SIG-M5 treated with dmso at 0.1 percent for 504 hours (cell line): Measurements from ENCODE around the gene MYRF.
A peak's percentile ranks its signal among the peaks of the same experiment; 100 is the strongest.

Experiments used
- DNase-seq: peaks from one replicate; lab custom pipeline; 2025; ENCODE audit not compliant: unreplicated experiment; lab: John Stamatoyannopoulos, UW

Gene MYRF

DNA sequence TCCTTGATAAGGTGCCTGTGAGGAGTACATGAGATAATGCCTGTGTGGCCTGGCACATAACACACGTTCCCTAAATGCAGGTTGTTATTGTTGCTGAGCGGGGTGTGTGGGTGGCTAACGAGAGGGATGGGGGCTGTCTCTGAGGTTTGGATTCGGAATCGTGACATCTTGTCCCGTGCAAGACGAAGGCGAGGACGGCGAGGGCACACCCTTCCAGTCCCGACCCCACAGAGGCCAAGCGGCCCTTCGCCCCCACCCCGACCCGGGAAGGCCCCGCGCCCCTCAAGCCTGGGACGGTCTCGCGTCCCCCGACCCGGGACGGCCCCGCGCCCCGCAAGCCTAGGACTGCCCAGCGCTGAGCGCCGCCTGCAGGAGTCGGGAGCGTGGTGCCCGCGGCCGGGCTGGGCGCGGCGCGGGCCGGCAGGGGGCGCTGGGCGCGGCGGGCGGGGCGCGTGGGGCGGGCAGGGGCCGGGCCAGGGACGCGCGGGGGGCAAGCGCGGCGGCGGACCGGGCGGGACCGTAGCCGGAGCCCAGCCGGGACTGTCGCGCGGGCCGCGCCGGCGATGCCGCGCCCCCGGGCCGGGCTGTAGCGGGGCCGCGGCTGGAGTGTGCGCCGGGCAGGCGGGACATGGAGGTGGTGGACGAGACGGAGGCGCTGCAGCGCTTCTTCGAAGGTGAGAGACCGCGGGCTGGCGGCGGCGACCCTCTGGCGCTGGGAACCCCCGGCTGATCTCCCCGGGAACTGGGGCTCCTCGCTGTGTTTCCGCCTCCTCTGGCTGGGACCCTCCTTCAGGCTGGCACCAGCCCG, at the start of gene MYRF:
Gene MYRF (plus strand): TSS at position 520 of the 808 bp plus-strand sequence. CDS start 109 bp downstream, at position 629.
- no peak for DNase-seq

DNA sequence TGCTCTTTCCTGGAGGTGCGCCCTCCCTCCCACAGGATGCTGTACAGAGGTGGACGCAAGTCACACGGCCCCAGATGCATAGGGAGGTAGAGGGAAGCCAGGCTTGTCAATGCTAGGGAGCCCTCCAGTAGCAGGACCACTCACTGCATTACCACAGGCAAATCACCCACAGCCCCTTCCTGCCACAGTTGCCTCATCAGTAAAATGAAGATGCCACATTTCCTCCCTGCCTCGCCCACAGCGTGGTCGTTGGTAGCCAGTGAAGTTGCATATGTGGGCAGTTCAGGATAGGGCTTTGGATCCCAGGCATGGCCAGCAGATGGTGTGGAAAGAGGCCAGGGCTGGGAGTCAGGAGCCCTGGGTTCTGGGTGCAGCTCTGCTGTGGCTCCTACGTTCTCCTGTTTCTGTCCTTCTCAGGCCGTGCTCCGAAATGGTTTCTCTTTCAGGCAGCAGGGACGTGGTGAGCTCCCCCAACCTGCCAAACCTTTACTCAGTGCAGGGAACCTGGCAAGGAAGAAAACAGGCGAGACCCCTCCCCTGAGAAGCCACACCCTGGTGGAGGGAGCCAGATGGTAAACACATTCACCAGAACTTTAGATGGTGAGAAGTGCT, 49.6 kb upstream of the MYRF start:
- DNase-seq: peak; percentile 30

DNA sequence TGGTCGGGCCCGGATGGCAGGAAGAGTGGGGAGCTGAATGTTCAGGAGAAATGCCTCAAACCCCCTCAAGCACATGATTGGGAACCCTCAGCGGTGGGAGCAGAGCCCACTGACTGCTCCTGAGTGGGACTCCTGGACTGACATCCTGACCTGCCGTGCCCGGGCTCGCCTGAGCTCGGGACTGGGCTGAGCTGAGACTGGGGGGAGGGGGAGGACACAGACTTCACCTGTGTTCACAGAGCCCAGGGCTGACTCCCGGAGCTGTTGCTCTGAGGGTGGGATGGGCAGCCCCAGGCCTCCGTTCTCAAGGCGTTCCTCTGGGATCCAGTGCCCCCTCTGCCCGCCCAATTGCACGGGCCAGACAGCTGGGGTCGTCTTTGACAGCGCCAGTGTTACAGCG, 47.6 kb upstream of the MYRF start:
- DNase-seq: no peak

DNA sequence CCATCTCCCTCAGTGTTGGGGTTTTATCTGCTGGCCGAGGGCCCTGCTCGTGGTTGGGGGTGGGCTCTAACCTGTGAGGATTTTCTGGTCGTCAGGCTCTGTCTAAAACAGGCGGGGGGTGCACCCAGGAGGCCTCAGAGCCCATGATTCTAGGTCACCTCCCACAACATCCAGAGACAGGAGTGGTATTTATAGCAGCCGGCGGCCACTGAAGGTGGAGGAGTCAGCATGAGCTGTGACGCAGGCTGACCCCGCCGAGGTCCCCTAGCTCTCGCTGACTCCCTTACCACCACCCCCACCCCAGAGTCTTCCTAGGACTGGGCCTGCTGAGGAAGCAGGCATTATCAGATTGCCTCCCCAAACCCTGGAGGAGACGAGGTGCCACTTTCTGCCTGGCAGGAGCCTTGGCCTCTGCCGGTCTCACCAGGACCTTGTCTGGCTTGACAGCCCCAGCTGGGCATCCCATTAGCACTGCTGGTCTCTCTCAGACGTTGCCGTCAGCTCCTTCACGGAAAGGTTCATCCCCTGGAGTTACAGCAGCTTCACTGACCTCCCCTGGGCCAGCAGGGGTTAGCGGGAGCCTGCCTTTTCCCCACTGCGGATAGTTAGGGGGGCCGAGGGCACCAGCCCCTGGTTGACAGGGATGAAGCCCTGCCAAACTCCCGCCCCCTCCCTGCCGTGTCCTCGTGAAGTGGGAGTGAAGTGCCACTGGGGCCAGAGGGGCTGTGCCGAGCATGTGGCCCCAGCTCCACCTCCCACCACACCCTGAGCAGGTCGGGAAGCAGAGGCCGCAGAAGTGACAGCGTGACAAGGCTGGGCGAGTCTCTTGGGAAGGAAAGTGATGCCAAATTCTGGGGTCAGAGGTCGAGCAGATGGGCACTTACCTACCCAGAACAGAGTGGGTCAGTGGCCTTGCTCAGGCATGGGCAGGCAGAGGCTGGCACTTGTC, 45.7 kb upstream of the MYRF start:
- no peak for DNase-seq

DNA sequence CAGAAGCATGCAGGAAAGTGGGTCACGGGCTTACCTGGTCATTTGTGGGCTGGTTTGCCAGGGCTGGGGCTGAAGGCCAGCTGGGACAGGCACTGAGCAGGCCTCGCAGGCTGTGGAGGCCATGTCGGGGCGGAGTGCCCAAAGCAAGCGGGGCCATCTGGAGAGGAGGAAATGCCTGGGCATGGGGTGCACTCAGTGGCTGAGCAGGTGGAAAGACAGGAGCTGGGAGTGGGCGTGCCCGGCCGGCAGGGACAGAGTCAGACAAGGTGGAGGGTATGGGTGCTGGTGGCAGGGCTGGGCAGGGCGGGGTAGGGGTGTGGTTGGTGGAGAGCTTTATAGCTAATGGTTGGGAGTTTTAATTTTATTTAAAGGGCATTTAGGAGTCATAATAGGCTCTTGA, 44.9 kb upstream of the MYRF start:
- DNase-seq: no peak

DNA sequence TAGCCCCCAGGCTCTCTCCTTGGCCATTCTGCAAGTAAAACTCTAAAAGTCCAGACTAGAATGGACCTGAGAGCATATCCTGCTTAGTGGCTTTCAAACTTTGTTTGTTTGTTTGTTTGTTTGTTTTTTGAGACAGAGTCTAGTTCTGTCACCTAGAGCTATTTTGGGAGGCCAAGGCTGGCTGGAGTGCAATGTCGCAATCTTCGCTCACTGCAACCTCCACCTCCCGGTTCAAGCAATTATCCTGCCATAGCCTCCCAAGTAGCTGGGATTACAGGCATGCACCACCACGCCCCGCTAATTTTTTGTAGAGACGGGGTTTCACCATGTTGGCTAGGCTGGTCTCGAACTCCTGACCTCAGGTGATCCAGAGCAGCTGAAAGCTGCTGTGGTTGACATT, 43.3 kb upstream of the MYRF start:
- DNase-seq: no peak

DNA sequence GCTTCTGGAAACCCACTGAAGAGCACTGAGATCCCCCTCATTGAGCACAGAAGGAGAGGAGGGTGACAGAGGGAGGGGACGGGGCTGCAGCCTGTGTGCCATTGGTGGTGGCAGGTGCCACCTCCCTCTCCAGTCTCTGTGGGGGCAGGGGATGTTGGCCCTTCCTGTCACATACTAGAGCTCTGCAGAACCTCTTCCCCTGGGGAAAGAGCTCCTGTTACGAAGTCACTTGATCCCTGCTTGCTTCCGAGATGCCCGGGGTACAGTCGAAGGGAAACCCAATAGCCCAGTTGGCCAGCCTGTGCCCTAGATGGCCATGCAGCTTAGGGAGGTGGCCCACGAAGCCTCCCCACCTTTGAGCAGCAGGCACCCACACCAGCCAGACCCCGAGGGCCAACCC, 42.9 kb upstream of the MYRF start:
- no peak for DNase-seq

DNA sequence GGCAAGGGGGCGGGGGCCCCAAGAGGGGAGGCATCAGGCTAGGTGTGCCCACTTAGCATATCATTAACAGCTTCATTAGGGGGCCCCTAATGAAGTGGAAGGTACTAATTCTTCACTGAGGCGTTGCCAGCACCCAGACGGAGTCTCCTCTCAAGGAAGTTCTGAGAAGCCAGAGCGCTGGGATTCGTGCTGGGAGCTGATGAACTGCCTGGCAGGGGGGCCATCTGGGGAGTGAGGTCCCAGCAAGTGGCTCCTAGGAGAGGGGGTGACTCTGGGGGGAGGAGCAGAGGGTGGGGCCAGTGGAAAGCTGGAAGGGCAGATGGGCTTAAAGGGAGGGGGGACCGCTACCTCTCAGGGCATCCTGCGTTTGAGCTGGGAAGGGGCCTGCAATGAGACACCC, 42.4 kb upstream of the MYRF start:
- no peak for DNase-seq

DNA sequence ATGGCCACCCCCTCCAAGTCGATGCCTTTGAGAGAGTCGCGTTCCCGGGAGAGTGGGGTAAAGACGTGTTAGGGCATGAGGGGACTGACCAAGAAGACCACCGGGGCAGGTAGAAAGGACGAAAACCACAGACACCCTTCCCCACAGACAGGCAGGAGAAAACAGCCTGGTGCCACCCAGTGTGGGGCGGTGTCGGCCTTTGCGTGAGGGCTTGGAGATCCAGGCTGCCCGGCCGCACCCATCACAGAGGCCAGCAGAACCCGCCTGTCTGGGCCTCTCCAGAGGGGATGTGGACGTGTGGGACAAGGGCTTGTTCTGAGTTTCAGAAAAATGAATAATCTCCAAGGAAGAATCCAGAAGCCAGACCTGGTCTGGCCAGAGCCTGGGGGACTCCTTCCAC, 41.4 kb upstream of the MYRF start:
- no peak for DNase-seq

DNA sequence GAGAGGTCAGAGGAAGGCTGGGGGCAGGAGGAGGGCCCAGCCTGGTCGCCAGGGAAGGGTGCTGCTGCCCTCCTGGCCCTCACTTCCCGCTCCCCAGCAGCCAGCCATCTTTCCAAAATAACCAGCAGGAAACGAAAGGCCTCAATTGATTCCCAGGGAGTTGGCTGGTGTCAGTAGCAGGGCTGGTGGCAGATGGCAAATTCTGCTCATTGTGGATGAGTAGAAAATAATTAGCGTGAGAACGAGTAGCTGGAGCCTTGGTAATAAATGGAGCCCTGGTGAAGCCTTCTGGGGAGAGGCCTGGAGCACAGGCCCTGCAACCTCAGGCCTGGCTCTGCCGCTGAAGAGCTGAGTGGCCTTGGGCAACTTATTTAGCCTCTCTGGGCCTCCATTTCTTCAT, 40.9 kb upstream of the MYRF start:
- DNase-seq: no peak

DNA sequence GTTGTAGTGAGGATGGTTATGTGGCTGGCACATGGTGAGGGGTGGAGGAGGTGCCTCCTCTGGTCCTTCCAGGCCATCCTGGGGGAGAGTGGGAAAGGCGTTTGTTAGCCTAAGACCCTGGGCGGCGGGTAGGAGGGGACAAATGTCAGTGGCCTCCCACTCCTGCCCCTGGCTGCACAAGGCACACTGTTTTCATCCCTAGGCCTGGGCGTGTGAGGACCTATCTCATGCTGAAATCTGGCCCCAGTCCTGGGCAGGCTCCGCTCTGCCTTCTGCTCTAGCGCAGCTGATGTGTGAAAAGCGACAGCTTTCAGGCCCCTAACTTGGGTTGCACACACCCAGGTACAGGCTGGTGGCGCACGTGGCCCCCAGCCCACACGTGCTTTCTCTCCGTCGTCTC, 40.1 kb upstream of the MYRF start:
- DNase-seq: no peak

DNA sequence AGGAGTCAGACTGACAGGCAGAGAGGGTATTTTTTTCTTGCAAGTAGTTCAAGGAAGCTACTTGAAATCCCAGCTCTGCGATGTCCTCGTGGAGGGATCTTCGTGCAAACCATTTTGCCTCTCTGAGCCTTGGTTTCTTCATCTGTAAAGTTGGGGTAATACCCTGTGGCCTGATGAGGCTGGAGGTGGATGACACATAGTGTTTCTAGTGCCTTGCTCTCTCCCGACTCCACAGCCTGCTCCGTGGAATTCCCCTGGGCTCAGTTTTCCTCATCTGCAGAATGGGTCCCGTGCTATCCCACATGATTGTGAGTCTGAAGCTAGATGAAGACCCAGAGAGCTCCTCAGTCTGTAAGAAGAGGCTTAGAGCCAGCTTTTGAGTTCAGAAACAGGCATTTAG, 39.6 kb upstream of the MYRF start:
- no peak for DNase-seq

DNA sequence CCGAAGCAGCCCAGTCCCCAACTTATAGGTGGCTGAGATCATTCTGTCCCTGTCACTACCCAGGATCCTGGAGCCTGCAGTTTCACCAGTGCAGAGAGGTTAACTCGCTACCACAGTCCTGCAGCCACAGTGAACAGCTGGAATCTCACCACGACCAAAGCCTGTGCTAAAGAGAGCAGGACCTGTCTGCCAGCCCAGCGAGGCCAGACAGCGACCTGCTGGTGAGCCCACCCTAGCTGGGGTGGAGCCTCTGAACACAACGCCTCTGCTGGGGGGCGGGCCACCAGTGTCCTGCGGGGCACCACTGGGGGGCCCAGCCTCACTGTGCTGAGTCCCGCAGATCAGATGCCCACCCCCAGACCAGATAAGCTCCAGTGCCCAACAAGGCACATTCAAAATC, 39.0 kb upstream of the MYRF start:
- DNase-seq: no peak

DNA sequence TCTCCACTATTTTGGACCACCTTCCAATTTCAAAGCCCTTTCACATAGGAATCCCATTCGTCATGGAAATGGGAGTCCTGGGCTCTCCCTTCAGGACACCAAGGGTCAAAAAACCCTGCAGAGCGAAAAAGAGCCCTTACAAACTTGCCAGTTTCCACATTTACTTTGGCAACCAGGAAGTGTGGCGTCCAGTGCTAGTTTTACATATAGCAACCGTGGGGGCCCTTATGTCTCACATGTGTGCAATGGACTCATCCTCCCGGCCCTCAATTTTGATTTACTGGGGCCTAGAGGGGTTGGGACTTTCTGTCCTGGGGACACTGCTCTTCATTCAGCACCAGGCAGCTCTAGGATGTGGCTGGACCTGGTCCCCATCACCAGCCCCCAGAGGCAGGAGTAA, 38.5 kb upstream of the MYRF start:
- no peak for DNase-seq

DNA sequence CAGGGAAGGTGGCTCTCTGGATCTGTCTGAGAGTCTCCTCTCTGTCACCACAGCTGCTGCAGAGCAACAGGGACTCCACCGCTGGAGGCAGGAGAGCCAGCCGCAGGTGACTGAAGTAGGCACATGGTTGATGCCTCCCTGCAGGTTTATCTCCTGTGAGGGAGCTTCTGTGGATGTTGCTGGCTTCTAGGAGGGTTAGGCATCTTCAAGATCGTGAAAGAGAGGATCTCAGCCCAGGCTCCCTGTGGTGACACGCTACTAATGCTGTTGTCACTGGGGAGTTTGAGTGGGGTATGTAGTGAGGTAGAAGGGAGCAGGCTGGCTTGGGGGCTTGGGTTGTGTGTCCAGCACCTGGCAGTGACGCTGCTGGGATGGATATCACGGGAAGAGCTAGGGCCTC, 38.1 kb upstream of the MYRF start:
- DNase-seq: no peak

DNA sequence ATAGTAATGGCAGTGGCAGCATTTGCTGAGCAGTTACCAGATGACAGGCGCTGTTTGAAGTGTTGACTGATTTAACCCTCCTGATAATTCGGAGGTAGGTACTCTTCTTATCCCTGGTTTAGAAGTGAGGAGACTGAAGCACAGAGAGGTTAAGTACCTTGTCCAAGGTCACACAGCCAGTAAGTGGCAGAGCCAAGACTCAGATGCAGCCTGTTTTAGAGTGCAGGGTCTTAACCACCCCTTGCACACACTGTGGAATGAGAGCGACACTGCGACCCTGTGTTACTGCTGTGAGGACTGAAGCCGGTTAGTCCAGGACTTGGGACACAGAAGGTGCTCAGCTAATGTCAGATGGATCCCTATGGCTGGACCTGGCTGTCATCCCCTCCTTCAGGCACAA, 37.5 kb upstream of the MYRF start:
- no peak for DNase-seq

DNA sequence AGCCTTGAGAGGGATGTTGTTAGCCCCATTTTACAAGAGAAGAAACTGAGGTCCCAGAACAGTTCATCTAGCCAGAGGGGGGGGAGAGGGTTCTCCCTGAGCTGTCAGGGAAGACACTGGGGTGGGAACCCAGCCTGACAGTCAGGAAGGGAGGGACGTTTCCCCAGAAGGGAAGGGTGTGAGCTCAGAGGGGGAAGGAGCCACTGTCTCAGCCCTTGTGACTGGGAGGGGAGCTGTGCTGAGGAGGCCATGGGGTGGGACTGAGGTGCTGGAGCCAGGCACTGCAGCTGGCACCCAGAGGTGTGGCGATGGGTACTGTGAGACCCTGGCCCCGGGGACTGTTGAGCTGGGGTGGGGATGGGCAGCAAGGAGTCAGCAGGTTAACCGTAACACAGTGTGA, 36.6 kb upstream of the MYRF start:
- DNase-seq: no peak

DNA sequence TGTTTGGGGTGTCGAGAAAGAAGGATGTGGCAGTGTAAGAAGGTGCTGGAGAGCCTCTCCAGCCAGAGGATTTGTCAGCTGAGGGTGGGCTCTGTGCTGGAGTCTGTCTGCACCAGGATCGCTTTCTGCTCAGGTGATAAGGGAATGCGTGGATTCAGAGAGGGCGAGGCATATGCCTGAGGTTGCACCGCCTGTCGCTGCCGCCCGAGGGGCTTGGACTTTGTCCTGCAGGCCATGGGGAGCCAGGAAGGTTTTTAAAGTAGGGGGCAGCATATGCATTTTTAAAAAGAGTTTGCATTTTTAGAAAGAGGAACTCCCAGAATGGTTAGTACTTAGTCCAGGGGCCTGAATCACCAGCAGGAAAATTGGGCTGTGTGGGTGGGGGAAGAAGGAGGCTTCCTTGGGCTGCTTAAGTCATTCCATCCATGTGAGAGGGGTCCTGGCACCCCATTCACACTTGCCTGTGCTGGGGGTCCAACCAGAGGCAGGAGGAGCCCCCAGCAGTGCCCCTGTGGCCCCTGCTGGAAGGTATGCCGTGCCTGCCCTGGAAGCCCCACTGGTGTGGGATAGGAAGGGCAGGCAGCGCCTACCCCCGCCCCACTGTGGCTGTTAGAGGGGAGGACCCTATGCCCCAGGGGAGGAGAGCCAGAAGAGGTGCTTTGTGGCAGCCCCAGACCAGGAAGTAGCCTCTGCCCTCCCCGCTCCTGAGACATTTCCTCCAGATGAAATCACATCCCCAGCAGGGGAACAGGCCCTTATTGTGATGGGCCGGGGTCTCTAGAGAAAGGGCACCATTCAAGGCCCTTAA, 35.8 kb upstream of the MYRF start:
- no peak for DNase-seq

DNA sequence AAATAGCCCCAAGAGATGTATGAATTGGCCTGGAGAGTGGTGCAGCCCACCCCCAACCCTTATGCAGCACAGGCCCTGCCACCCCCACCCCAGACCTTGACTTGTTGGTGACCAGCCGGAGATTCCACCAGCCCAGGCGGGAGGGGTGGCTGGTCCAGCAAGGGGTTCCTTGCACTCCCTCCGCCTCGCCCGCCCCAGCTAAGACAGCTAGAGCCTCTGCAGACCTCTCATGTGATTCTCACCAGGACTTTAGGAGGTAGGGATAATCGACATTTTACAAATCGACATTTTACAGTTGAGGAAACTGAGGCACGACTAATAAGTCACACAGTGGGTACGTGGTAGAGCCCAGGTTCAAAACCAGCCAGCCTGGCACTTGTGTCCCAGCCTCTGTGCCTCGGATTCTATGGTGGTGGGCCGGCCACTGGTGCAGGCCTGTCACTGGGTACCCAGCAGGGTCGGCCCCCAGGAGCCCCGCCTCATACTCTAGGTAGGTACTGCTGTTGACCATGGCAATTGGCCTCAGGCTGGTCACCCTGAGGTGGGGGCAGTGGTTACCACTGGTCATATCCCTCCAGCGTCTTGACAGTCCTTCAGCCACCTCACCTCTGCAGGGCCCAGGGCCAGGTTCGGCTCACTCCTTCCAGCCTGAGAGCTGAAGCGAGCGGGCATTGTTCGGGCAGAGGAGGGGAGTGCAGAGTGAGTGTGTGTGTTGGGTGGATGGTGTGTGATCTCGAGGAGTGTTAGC, 35.0 kb upstream of the MYRF start:
- no peak for DNase-seq

DNA sequence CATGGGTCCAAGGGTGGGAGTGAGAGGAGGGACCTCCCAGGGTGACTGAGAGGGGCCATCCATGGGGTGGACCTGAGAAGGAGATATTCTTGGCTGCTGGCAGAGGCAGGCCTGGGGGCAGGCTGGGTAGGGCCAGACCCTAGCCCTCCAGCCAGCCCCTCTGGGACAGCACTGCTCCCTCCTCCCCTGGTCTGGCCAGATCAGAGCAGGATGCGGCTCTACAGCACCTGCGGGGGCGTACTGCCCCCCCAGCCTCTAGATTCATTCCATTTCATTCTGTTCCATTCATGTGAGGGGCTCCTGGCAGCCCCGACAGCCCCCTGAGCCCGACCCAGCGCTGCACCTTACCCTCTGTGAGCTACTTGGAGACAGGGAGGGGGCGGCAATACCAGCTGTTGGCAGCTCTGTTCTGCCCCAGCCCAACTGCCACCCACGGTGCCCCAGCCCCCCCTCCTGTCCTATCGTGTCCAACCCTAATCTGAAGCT, 34.3 kb upstream of the MYRF start:
- DNase-seq: no peak
